ENCODE measurements around the gene ROBO1. TPM values are rescaled to one million over a fixed set of nuclear protein-coding genes. Genes with fewer than 3 reads are reported as not detected.

The ROBO1 gene
- total RNA-seq, 1 donor from 2014 or later, result 19.4 TPM

DNA sequence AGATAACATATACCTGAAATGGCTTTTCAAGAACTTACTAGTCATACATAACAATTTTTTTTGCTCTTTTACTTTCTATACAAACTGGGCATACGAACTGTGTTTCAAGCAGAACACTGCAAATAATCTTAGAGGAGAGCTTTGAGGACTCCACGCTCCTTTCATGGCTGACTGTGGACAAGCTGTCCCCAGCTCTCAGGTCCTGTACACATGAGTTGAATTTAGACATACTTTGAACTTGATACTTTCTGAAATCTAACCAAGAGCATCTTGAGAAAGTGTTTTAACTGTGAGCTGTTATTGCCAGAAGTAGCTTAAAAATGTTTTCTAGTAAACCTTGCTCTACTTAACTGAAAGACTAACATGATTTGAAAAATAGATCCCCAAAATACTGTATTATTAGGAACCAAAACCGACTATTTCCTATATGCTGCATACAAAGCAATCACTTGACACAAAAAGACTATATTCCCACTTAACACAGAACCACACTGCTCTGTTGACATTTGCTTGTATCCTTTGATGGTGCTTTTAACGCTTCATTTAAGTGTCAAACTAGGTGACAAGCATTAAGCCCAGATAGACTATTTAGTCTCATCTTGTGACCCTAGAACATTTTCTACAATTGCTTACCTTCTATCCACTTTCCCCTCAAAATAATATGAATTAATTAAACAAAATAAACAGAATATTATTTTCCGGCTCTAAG lies 755.8 kb downstream of the ROBO1 start:
- no peak overlapping the region for H3K4me3 ChIP-seq (ENCODE audit: low read depth, low read length)
- DNase-seq (ENCODE audit: low read depth), result no peak
- TF ChIP-seq, protein P1, sequence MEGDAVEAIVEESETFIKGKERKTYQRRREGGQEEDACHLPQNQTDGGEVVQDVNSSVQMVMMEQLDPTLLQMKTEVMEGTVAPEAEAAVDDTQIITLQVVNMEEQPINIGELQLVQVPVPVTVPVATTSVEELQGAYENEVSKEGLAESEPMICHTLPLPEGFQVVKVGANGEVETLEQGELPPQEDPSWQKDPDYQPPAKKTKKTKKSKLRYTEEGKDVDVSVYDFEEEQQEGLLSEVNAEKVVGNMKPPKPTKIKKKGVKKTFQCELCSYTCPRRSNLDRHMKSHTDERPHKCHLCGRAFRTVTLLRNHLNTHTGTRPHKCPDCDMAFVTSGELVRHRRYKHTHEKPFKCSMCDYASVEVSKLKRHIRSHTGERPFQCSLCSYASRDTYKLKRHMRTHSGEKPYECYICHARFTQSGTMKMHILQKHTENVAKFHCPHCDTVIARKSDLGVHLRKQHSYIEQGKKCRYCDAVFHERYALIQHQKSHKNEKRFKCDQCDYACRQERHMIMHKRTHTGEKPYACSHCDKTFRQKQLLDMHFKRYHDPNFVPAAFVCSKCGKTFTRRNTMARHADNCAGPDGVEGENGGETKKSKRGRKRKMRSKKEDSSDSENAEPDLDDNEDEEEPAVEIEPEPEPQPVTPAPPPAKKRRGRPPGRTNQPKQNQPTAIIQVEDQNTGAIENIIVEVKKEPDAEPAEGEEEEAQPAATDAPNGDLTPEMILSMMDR (conservative IDR thresholded peaks at IDR 0.05; ENCODE audit: low read depth, low read length), result no peak

DNA sequence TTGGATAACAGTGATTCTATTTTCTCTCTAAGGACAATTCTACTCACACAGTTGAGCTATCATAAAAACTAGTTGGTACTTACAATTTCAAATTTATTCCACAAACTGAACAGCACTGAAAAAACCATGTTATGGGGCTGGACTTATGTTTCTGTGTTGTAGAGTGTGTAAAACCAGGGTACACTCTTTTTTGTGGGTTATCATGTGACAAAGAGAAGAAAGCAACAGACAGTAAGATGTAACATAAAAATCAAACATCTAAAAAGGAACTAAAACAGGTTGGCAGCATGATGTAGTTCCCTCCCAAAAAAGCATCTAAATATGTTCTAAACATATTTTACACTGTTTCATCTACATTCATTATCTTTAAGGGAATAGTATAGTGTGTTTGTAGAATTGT lies 757.9 kb downstream of the ROBO1 start:
- DNase-seq (ENCODE audit: low read depth), result no peak
- no peak overlapping the region for H3K4me3 ChIP-seq (ENCODE audit: low read depth, low read length)
- TF ChIP-seq, protein P1 (conservative IDR thresholded peaks at IDR 0.05; ENCODE audit: low read depth, low read length), result no peak

DNA sequence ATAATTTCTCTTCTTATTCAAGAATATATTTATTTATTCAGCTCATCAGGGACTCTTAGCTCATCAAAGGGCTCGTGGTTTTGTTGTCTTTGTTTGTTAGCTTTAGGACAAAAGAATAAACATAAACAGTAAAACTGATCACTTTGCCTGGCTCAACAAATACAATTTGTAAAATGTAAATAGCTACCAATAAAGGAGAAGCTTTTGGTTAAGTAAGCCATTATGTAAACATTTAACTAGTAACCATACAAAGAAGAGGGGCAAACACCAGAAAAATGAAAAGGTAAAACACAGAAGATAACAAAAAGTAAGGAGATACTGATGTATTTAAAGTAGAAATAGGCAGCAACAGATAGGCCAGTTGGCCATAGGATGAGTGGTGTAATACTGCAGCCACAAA lies 761.7 kb downstream of the ROBO1 start:
- no peak for DNase-seq (ENCODE audit: low read depth)
- no peak overlapping the region for H3K4me3 ChIP-seq (ENCODE audit: low read depth, low read length)

DNA sequence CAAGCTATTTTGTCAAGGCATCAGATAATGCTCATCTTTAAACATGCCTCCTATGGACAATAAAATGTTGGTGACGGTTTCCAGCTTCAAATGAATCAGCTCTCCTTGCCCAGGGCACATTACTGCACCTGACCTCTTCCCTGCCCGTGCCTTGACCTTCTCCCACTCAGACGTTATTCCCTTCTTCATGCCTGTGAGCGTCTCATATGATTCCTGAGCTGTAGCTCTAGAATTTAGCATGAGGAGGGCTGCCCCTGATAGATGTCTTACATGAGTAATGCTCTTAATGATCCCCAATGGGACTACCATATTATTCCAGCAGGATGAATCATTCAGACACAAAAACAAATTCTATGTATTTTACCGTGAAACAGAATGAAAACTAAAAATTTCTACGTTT lies 762.7 kb downstream of the ROBO1 start:
- H3K4me3 ChIP-seq (ENCODE audit: low read depth, low read length), result no peak overlapping the region
- DNase-seq (ENCODE audit: low read depth), result no peak
- TF ChIP-seq, protein P1 (conservative IDR thresholded peaks at IDR 0.05; ENCODE audit: low read depth, low read length), result no peak

More for the DNA sequence above, 761.7 kb downstream of the ROBO1 start:
- TF ChIP-seq, protein P1 (conservative IDR thresholded peaks at IDR 0.05; ENCODE audit: low read depth, low read length), result no peak

DNA sequence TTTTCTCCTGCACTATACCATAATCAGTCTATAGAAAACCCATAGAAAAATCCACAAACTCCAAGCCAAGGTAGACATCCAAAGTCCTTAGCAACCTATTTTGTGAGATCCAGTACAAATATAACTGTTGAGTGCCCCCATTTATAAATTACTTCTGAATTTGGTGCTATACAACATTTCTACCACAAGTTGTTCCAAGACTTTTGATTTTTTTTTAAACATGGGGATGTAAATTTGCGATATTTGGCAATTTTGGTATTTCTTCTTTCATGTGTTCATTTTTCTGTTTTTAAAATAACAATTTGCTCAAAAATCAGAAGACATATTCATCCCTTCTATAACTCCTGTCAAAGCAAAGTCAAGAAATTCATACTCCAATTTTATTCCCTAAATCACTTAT lies 763.8 kb downstream of the ROBO1 start:
- TF ChIP-seq, protein P1 (conservative IDR thresholded peaks at IDR 0.05; ENCODE audit: low read depth, low read length), result no peak
- no peak for DNase-seq (ENCODE audit: low read depth)
- H3K4me3 ChIP-seq (ENCODE audit: low read depth, low read length), result no peak overlapping the region

DNA sequence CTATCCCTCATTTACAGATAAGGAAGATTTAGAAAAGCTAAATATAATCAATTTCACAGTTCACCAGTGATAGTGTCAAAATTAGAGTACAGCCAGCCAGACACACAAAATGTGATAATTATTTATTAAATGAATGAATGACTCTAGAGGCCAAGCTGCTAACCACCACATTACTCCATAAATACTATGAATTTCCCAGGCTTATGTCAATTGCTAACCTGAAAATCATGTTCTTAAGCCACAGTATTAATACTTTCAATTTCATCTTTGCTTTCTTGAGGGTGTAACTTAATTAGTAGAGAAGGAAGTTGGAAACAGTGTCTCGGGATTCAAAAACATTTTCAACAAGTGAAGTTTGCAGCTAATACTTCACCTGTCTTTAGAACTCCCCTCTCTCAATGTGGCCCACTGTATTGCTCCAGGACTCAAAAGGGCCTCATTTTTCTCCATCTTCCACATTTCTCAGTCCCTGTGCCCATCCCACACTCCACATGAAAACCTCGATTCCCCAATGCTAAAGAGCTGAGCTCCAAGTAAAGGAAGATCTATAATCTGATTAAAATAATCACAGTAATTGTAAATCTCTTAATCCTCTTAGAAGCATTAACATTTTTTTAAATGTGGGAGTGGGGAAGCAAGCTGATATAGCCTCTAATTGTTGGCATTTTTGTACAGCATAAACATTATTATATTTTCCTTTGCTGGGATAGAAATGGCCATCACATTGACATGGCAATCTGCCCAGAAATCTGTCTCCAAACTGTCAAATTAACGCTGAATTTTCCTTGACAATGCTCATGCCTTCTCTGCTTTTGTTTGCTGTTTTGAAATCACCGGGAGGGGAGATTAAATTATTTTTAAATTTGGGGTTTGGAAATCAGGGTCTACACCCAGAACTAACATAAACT lies 765.1 kb downstream of the ROBO1 start:
- no peak overlapping the region for H3K4me3 ChIP-seq (ENCODE audit: low read depth, low read length)
- TF ChIP-seq, protein P1 (conservative IDR thresholded peaks at IDR 0.05; ENCODE audit: low read depth, low read length), result no peak
- no peak for DNase-seq (ENCODE audit: low read depth)

All from epithelial cell of proximal tubule (primary cell).